Stimulated activated memory B cell treated with anti-CD40 and anti-IgM and Interleukin-4, amounts not matched to agents 10 μg/mL and 1 μg/mL and 100 μg/mL, for 72 hours (primary cell): ENCODE measurements around the gene SH3BP2.
"Not testable (repeated sequence)": the region's sequence is repeated elsewhere in the genome, so short reads cannot be mapped to it uniquely, and the experiment has no call there.

Experiments
- ATAC-seq: fragments of 150-1000 bp; cut with Tn5 transposase; 2 replicates; pipeline ENCODE4 v1.10.0; 2021
- H3K27ac Mint-ChIP-seq: one replicate; pipeline ENCODE4 v1.8.0; 2022; ENCODE audit warnings: mild to moderate bottlenecking, mixed read lengths
- H3K27me3 Mint-ChIP-seq: one replicate; pipeline ENCODE4 v1.8.0; 2022; ENCODE audit warnings: mixed read lengths
- H3K36me3 Mint-ChIP-seq: one replicate; pipeline ENCODE4 v1.8.0; 2022; ENCODE audit warnings: mixed read lengths
- H3K4me1 Mint-ChIP-seq: one replicate; pipeline ENCODE4 v1.8.0; 2022; ENCODE audit warnings: mixed read lengths
- H3K4me3 Mint-ChIP-seq: one replicate; pipeline ENCODE4 v1.8.0; 2022; ENCODE audit warnings: mild to moderate bottlenecking, moderate library complexity, mixed read lengths
- H3K9me3 Mint-ChIP-seq: one replicate; pipeline ENCODE4 v1.8.0; 2022; ENCODE audit warnings: mixed read lengths

SH3BP2 gene

DNA sequence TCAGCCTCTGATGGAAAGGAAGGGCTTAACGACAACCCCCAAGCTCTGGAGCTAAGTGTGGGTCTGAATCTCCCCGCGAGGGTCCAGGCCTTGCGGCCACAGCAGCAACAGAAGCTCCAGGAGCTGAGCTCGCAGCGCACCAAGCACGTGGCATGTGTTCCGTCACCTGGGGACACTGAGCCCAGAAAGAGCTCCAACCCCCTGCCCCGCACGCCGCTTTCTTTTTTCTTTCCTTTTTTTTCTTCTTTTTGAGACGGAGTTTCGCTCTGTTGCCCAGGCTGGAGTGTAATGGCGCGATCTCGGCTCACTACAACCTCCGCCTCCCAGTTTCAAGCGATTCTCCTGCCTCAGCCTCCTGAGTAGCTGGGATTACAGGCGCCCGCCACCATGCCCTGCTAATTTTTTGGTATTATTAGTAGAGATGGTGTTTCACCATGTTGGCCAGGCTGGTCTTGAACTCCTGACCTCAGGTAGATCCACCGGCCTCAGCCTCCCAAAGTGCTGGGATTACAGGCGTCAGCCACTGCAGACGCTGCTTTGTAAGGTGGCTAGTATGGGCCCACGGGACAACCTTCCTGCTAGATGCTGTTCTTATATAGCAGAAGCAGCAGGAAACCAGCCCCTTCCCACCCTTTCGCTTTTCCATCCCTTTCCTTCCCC is 36.1 kb upstream of the SH3BP2 start:
- peaks cover 44% of the 10 kb centered on the region for H3K4me1 Mint-ChIP-seq
- peak overlapping the region; percentile 78 for H3K4me3 Mint-ChIP-seq
- H3K27ac Mint-ChIP-seq = peak overlapping the region; percentile 46
- peaks cover 4% of the 10 kb centered on the region for H3K36me3 Mint-ChIP-seq
- ATAC-seq = no peak
- H3K27me3 Mint-ChIP-seq = no peaks in the 10 kb centered on the region
- no peaks in the 10 kb centered on the region for H3K9me3 Mint-ChIP-seq

- Mint-ChIP-seq H3K4me1 (peaks cover 44% of the 10 kb centered on the region), H3K9me3 (no peaks in the 10 kb centered on the region), H3K27ac (no peak overlapping the region), H3K36me3 (no peaks in the 10 kb centered on the region), H3K27me3 (no peaks in the 10 kb centered on the region), H3K4me3 (peak overlapping the region; percentile 51)
- ATAC-seq = no peak
Observed at GRCh38 chr4:2757426-2757825, 35.5 kb upstream of the SH3BP2 start.

DNA sequence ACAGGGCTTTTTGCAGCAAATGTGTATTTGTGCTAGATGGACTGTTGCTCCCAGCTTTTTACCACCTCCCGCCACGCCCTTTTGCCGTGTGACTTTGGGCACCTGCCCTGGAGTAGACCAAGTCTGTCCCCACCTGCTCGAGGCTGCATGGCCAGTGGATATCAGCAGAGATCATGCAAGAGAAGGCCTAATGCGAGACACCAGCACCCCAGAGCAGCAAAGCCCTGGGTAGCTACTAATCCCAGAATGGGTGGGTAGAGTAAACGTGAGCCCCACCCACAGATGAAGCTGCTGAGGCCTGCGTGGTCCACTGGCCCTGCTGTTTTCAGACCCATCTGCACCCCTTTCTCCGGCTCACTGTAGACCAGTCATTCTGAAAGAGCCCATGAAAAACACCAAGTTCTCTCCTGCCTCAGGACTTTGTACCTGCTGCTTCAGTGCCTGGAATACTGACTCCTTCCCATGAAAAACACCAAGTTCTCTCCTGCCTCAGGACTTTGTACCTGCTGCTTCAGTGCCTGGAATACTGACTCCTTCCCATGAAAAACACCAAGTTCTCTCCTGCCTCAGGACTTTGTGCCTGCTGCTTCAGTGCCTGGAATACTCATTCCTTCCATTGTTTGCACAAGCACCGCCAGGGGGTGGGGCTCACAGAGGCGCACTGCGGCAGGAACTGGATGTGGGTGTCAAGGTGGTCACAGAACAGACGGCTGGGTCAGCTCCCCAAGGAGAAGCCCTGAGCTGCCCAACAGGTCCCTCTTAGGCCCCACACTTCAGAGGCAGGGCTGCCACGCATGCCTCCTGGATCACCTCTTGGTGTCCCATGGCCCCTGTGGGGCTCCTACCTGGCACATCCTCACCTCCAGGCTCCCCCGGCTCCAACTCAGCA is 31.6 kb upstream of the SH3BP2 start:
- Mint-ChIP-seq H3K4me3 (no peak overlapping the region), H3K27ac (peak overlapping the region; percentile 45), H3K36me3 (no peaks in the 10 kb centered on the region), H3K9me3 (no peaks in the 10 kb centered on the region), H3K27me3 (no peaks in the 10 kb centered on the region), H3K4me1 (peaks cover 23% of the 10 kb centered on the region)
- peak; percentile 28 for ATAC-seq

DNA sequence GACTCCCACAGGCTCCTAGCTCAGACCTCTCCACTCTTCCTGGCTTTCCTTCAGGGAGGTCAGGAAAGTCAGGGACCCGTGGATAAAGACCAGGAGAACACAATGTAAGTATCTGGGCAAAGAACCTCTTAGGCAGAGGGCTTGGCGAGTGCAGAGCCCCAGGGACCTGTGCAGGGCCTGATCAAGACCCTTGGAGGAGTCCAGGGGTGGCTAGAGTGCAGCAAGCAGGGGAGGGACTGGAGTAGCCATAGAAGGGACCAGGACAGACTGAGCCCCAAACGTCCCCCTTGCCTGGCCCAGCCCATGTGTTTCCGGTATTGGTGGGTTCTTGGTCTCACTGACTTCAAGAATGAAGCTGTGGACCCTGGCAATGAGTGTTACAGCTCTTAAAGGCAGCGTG is 30.8 kb upstream of the SH3BP2 start:
- no peak overlapping the region for H3K4me3 Mint-ChIP-seq
- H3K36me3 Mint-ChIP-seq = no peaks in the 10 kb centered on the region
- H3K9me3 Mint-ChIP-seq = no peaks in the 10 kb centered on the region
- no peak for ATAC-seq
- no peaks in the 10 kb centered on the region for H3K27me3 Mint-ChIP-seq
- peaks cover 17% of the 10 kb centered on the region for H3K4me1 Mint-ChIP-seq
- H3K27ac Mint-ChIP-seq = peak overlapping the region; percentile 45

- H3K27ac Mint-ChIP-seq = peak overlapping the region; percentile 45
Observed at GRCh38 chr4:2762486-2763370, 30.2 kb upstream of the SH3BP2 start.

GRCh38 chr4:2763511-2763967 is 29.3 kb upstream of the SH3BP2 start:
- no peak overlapping the region for H3K27ac Mint-ChIP-seq
- peaks cover 12% of the 10 kb centered on the region for H3K4me1 Mint-ChIP-seq
- H3K36me3 Mint-ChIP-seq = no peaks in the 10 kb centered on the region
- H3K4me3 Mint-ChIP-seq = peak overlapping the region; percentile 57
- no peaks in the 10 kb centered on the region for H3K9me3 Mint-ChIP-seq
- ATAC-seq = no peak
- no peaks in the 10 kb centered on the region for H3K27me3 Mint-ChIP-seq

More at GRCh38 chr4:2762486-2763370, 30.2 kb upstream of the SH3BP2 start:
- H3K4me3 Mint-ChIP-seq, H3K9me3 Mint-ChIP-seq, H3K27me3 Mint-ChIP-seq, ATAC-seq, H3K36me3 Mint-ChIP-seq: not testable (repeated sequence)
- peaks cover 12% of the 10 kb centered on the region for H3K4me1 Mint-ChIP-seq

GRCh38 chr4:2765832-2766526 is 26.9 kb upstream of the SH3BP2 start:
- Mint-ChIP-seq H3K27me3 (no peaks in the 10 kb centered on the region), H3K27ac (peak overlapping the region; percentile 15), H3K9me3 (peaks cover 8% of the 10 kb centered on the region), H3K36me3 (peaks cover 5% of the 10 kb centered on the region), H3K4me1 (peaks cover 18% of the 10 kb centered on the region), H3K4me3 (no peak overlapping the region)
- no peak for ATAC-seq

- Mint-ChIP-seq H3K4me1 (peaks cover 16% of the 10 kb centered on the region), H3K36me3 (peaks cover 6% of the 10 kb centered on the region), H3K27me3 (no peaks in the 10 kb centered on the region), H3K27ac (no peak overlapping the region), H3K4me3 (no peak overlapping the region), H3K9me3 (peaks cover 10% of the 10 kb centered on the region)
- no peak for ATAC-seq
Observed at GRCh38 chr4:2767046-2767704, 25.7 kb upstream of the SH3BP2 start.

GRCh38 chr4:2767705-2768074 is 25.2 kb upstream of the SH3BP2 start:
- no peak for ATAC-seq
- Mint-ChIP-seq H3K4me1 (peaks cover 12% of the 10 kb centered on the region), H3K27ac (no peak overlapping the region), H3K4me3 (no peak overlapping the region), H3K9me3 (peaks cover 10% of the 10 kb centered on the region), H3K36me3 (peaks cover 6% of the 10 kb centered on the region), H3K27me3 (no peaks in the 10 kb centered on the region)

DNA sequence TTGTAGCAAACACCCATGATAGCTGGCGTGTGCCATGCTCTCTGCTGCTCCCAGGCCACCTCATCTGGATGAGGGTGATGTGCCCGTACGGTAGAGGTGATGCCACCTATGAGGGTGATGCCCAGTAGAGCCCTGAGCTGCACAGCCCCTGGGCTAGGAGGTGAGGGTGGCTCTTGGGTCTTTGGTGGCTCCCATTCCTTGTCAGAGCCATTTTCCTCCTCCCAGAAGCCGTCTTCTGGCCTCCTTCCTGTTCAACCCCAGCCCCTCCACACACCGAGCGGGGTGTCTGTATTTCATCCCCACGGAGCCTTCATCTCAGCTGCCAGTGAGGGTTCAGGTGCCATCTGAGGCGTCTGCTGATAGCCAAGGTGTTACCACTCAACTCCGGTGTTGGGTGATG is 24.8 kb upstream of the SH3BP2 start:
- peaks cover 12% of the 10 kb centered on the region for H3K4me1 Mint-ChIP-seq
- H3K27me3 Mint-ChIP-seq = no peaks in the 10 kb centered on the region
- H3K4me3 Mint-ChIP-seq = no peak overlapping the region
- ATAC-seq = no peak
- H3K27ac Mint-ChIP-seq = no peak overlapping the region
- peaks cover 10% of the 10 kb centered on the region for H3K9me3 Mint-ChIP-seq
- peaks cover 6% of the 10 kb centered on the region for H3K36me3 Mint-ChIP-seq

GRCh38 chr4:2768921-2769336 is 24.0 kb upstream of the SH3BP2 start:
- ATAC-seq = no peak
- Mint-ChIP-seq H3K27ac (no peak overlapping the region), H3K9me3 (peaks cover 10% of the 10 kb centered on the region), H3K4me3 (no peak overlapping the region), H3K27me3 (no peaks in the 10 kb centered on the region), H3K36me3 (peaks cover 6% of the 10 kb centered on the region), H3K4me1 (peaks cover 12% of the 10 kb centered on the region)

DNA sequence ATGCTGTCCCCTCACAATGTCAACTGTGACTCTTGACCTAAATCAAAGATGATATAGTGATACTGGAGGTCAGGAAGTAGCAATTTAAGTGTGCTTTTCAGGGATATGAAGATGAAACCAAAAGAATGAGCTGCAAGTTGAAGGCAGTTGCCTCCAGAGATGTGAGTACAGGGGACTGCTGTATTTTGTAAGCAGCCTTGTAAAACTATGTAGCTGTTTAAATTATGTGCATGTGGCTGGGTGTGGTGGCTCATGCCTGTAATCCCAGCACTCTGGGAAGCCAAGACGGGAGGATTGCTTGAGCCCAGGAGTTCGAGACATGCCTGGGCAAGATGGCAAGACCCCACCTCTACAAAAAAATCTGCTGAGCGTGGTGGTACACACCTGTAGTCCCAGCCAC is 21.6 kb upstream of the SH3BP2 start:
- Mint-ChIP-seq H3K4me1 (peaks cover 12% of the 10 kb centered on the region), H3K4me3 (no peak overlapping the region), H3K27me3 (no peaks in the 10 kb centered on the region), H3K27ac (no peak overlapping the region), H3K36me3 (peaks cover 6% of the 10 kb centered on the region), H3K9me3 (peaks cover 10% of the 10 kb centered on the region)
- ATAC-seq = no peak

GRCh38 chr4:2780643-2781042 is 12.2 kb upstream of the SH3BP2 start:
- H3K4me1 Mint-ChIP-seq, H3K4me3 Mint-ChIP-seq, H3K27ac Mint-ChIP-seq, H3K36me3 Mint-ChIP-seq, ATAC-seq, H3K27me3 Mint-ChIP-seq: not testable (repeated sequence)
- H3K9me3 Mint-ChIP-seq = peaks cover 19% of the 10 kb centered on the region

GRCh38 chr4:2781911-2782310 is 11.0 kb upstream of the SH3BP2 start:
- no peak overlapping the region for H3K27ac Mint-ChIP-seq
- H3K4me1 Mint-ChIP-seq = peaks cover 13% of the 10 kb centered on the region
- peaks cover 19% of the 10 kb centered on the region for H3K9me3 Mint-ChIP-seq
- H3K36me3 Mint-ChIP-seq = no peaks in the 10 kb centered on the region
- no peaks in the 10 kb centered on the region for H3K27me3 Mint-ChIP-seq
- no peak overlapping the region for H3K4me3 Mint-ChIP-seq
- ATAC-seq = no peak
